SK-N-MC (cell line): ENCODE results near the gene NEK4.
"Not testable (repeated sequence)": the region's sequence is repeated elsewhere in the genome, so short reads cannot be mapped to it uniquely, and the experiment has no call there.

Experiments
- DNase-seq: peaks from one replicate; pipeline ENCODE4 v3.0.0-alpha.2; 2011; ENCODE audit warnings: low read depth, low spot score
- H3K27ac ChIP-seq: fragments of 200-600 bp; sonication (generic); 2 replicates; pipeline ENCODE4 v1.5.1; 2016; ENCODE audit warnings: mixed run types
- H3K36me3 ChIP-seq: fragments of 200-600 bp; sonication (generic); 2 replicates; pipeline ENCODE4 v1.6.1; 2017; ENCODE audit warnings: antibody characterized with exemption, low read length, mixed read lengths; ENCODE audit not compliant: insufficient read depth
- H3K4me3 ChIP-seq: fragments of 200-600 bp; sonication (generic); 2 replicates; pipeline ENCODE4 v1.5.1; 2016
- H3K9ac ChIP-seq: fragments of 200-600 bp; sonication (generic); 2 replicates; pipeline ENCODE4 v1.8.0; 2017; ENCODE audit warnings: mixed run types, mixed read lengths; ENCODE audit not compliant: insufficient read length
- H3K9me3 ChIP-seq: fragments of 200-600 bp; sonication (generic); 2 replicates; pipeline ENCODE4 v1.6.1; 2017; ENCODE audit warnings: low read depth, mild to moderate bottlenecking, antibody characterized with exemption, low read length, moderate library complexity, mixed read lengths
- EZH2 ChIP-seq: fragments of 200-600 bp; sonication (generic); IDR thresholded peaks from one replicate; pipeline ENCODE4 v1.6.1; 2017; ENCODE audit warnings: antibody characterized with exemption
- FOXP2 ChIP-seq: optimal IDR thresholded peaks from 2 replicates; pipeline ENCODE3; 2011; ENCODE audit warnings: mild to moderate bottlenecking, moderate library complexity; ENCODE audit not compliant: insufficient read depth; ENCODE audit errors: extremely low read length, control extremely low read depth
- POLR2AphosphoS5 ChIP-seq: IDR thresholded peaks from 2 replicates; pipeline ENCODE4 v1.6.1; 2012; ENCODE audit warnings: mild to moderate bottlenecking, low read depth, low read length, borderline replicate concordance

NEK4 gene

DNA sequence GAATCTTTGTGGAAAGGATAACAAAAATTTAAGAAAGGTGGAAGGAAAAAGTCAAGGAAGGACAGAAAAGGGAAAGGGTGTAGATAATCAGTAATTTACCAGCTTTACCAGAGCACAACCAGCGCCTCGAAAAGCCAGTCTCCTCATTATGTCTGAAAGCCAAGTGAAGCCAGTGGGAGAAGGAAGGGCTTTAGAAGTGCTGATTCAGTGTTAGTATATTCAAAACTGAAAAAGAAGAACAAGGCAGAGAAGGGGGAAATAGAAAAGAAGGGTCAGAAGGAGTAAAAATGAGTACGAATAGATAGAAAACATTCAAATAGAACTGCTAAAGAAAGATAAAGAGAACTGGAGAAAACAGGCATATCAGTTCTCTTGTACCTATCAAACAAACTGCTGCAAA is 89.1 kb downstream of the NEK4 start:
- Histone ChIP-seq H3K36me3 (peaks cover 35% of the 10 kb centered on the region), H3K4me3 (no peak overlapping the region), H3K9ac (peak overlapping the region; percentile 57), H3K27ac (peak overlapping the region; percentile 62), H3K9me3 (no peaks in the 10 kb centered on the region)
- no peak for DNase-seq
- TF ChIP-seq EZH2 = no peak
- no peak for TF ChIP-seq POLR2AphosphoS5
- TF ChIP-seq FOXP2 = no peak

DNA sequence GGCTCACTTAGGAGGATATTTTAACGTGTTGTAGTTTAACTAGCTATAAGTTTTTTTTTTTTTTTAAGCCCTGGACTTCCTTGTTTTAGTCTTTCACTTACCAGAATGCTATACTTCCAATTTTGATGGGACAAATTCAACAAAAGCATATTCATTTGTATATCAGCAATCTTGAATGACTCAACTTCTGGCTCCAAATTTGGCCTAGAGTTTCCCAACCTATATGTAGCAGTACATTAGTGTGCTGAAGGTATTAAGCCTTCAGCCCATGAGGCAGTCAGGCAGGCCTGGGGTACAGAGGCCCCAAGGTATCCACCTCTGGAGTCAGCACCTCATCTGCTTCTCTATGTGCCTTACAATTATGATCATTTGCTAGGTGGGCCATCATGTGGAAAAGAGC is 90.9 kb downstream of the NEK4 start:
- H3K9ac ChIP-seq = peak overlapping the region; percentile 49
- DNase-seq = no peak
- peaks cover 44% of the 10 kb centered on the region for H3K36me3 ChIP-seq
- H3K4me3 ChIP-seq = no peak overlapping the region
- TF ChIP-seq FOXP2 = no peak
- H3K9me3 ChIP-seq = no peaks in the 10 kb centered on the region
- H3K27ac ChIP-seq = peak overlapping the region; percentile 94

DNA sequence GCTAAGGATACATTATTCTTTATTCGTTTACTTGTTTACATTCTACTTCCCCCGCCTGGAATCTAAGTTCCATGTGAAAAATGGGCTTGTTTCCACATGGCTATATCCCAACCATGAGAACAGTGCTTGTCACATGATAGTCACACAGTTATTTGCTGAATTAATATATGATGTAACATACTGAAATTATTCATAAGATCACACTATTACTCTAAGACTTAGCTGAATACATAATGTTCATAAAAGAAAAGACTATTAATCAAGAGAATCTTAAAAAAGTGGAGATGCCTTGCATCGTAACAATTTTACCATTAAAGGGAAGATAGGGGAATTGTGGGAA is 91.6 kb downstream of the NEK4 start:
- Histone ChIP-seq H3K36me3 (peaks cover 45% of the 10 kb centered on the region), H3K9me3 (no peaks in the 10 kb centered on the region), H3K9ac (peak overlapping the region; percentile 59), H3K4me3 (no peak overlapping the region), H3K27ac (peak overlapping the region; percentile 94)
- no peak for TF ChIP-seq EZH2
- TF ChIP-seq POLR2AphosphoS5 = no peak
- TF ChIP-seq FOXP2 = no peak
- DNase-seq = no peak

DNA sequence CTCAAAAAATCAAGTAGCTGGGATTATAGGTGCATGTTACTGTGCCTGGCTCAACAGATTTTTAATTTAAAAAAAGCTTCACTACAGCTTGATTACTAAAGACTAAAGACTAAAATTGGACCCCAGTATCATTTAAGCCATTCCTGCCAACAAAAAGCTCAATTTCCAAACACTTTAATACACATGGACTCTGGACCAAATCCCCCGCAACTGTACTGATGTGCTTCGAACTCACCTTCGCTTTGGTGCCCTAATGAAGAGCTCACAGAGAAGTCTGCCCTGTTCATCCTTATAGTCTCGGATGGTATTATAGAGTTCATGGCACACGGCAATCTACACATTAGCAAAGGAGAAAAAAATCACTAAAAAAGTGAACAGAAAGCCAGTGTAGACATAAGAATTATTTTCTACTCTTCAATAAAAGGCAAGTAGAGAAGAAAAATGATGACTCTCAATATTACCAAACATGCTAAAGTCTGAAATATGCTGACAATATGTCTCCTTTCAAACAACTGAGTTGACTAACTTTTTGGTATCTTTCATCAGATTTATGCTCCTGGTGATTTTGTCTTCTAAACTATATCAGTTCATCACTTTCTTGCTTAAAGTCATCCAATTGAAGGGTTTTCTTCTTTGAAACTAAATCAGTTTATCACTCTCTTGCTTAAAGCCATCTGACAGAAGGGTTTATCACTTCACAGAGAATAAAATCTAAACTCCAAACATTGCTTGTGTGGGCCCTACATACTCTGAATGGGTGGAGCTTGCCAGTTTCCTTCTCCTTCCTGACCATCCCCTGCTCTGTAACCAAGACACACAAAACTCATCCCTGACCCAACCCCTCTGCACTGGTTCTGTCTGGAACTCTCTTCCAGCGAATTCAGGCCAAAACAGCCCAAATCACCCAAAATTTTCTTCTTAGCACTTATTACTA is 92.2 kb downstream of the NEK4 start:
- Histone ChIP-seq H3K9me3 (no peaks in the 10 kb centered on the region), H3K36me3 (peaks cover 45% of the 10 kb centered on the region), H3K4me3 (no peak overlapping the region), H3K9ac (peak overlapping the region; percentile 59), H3K27ac (peak overlapping the region; percentile 94)
- TF ChIP-seq FOXP2 (no peak), POLR2AphosphoS5 (no peak), EZH2 (no peak)
- no peak for DNase-seq

DNA sequence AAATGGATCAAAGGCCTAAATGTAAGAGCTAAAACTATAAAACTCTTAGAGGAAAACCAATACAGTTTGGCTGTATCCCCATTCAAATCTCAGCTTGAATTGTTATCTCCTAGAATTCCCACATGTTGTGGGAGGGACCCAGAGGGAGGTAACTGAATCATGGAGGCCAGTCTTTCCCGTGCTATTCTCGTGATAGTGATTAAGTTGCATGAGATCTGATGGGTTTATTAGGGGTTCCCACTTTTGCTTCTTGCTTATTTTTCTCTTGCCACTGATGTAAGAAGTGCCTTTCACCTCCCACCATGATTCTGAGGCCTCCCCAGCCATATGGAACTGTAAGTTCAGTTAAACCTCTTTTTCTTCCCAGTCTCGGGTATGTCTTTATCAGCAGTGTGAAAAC is 94.5 kb downstream of the NEK4 start:
- not testable (repeated sequence) for H3K27ac ChIP-seq, H3K9me3 ChIP-seq, H3K9ac ChIP-seq, H3K4me3 ChIP-seq, DNase-seq
- peaks cover 54% of the 10 kb centered on the region for H3K36me3 ChIP-seq

DNA sequence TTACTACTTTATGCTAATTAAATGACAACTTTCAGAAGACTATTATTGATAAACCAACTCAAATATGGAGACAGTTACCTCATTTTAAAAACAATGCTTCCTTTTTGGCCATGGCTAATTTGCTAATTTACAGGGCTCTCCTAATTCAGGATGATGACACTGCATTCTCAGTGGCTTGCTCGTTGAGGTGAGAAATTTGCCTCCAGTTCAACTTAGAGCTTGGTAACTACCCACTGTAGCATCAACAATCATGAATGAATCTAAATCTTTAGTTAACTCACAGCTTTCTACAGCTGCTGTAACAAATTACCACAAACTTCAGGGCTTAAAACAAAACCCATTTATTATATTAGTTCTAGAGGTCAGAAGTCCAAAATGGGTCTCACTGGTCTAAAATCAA is 99.1 kb downstream of the NEK4 start:
- H3K9me3 ChIP-seq = no peaks in the 10 kb centered on the region
- no peak overlapping the region for H3K4me3 ChIP-seq
- DNase-seq = no peak
- no peak overlapping the region for H3K9ac ChIP-seq
- TF ChIP-seq EZH2 (no peak), POLR2AphosphoS5 (no peak)
- H3K27ac ChIP-seq = no peak overlapping the region
- H3K36me3 ChIP-seq = peaks cover 47% of the 10 kb centered on the region

DNA sequence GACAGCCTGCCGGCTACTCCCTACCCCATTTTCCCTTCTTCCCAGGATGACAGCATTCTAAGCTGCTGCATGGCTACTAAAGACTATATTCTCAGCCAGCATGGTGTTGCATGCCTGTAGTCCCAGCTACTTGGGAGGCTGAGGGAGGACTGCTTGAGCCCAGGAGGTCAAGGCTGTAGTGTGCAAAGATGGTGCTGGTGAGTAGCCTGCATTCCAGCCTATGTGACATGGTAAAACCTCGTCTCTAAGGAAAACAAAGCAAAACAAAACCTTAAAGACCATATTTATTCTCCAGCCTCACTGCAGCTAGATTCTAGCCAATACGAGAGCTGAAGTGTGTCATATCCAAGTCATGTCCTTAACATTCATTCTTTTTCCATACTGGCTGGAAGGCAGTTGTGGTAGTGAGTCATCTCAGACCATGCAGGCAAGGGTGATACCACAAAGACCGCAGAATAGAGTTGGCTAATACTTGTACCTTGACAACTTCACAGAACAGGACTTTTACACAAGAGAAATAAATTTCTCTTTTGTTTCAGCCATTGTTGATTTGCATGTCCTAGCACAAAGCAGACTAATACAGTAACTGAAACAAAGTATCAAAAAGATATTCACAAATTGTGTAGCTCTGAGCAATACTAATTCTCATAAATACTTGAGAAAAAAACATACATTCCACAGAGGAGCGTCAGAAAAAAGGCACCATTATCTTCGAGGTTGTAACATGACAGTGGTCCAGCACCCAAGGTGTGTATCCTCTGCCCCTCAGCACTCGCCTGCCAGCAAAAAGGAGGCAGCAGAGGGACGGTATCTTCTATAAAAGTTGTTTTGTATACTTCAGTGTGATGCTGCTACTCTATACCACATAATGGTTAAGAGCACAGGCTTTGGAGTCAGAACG is 99.9 kb downstream of the NEK4 start:
- Histone ChIP-seq H3K4me3 (no peak overlapping the region), H3K36me3 (peaks cover 44% of the 10 kb centered on the region), H3K9ac (no peak overlapping the region), H3K9me3 (no peaks in the 10 kb centered on the region), H3K27ac (no peak overlapping the region)
- DNase-seq = no peak
- no peak for TF ChIP-seq EZH2
- TF ChIP-seq POLR2AphosphoS5 = no peak
- no peak for TF ChIP-seq FOXP2

DNA sequence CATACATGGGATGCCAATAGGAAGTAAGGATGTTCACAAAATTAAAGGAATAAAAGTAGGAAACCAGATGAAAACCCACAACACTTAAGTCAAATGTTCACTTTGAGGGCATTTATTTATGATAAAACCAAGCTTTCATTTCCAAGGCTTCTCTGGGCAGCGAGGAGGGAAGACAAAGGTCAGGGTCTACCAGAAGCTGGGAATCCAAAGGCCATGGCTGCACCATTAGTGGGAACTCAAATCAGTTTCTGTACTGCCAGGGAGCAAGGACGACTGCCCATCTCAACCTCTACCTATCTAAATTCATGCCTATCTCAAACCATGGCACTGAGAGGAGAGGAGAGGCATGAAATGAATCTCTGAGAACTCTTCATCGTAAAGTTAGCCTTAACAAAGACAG is 107.6 kb downstream of the NEK4 start:
- TF ChIP-seq EZH2 (no peak), FOXP2 (no peak), POLR2AphosphoS5 (no peak)
- Histone ChIP-seq H3K9me3 (no peaks in the 10 kb centered on the region), H3K36me3 (peaks cover 48% of the 10 kb centered on the region), H3K27ac (no peak overlapping the region), H3K9ac (no peak overlapping the region), H3K4me3 (no peak overlapping the region)
- DNase-seq = no peak
